Measurements from ENCODE around the gene COL27A1.

The COL27A1 gene

GRCh38 chr9:114250648-114251047 is 95.3 kb downstream of the COL27A1 start:
- TF ChIP-seq, protein P1, sequence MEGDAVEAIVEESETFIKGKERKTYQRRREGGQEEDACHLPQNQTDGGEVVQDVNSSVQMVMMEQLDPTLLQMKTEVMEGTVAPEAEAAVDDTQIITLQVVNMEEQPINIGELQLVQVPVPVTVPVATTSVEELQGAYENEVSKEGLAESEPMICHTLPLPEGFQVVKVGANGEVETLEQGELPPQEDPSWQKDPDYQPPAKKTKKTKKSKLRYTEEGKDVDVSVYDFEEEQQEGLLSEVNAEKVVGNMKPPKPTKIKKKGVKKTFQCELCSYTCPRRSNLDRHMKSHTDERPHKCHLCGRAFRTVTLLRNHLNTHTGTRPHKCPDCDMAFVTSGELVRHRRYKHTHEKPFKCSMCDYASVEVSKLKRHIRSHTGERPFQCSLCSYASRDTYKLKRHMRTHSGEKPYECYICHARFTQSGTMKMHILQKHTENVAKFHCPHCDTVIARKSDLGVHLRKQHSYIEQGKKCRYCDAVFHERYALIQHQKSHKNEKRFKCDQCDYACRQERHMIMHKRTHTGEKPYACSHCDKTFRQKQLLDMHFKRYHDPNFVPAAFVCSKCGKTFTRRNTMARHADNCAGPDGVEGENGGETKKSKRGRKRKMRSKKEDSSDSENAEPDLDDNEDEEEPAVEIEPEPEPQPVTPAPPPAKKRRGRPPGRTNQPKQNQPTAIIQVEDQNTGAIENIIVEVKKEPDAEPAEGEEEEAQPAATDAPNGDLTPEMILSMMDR (IDR thresholded peaks at IDR 0.05; ENCODE audit: control insufficient read depth, insufficient read depth, low read depth, low read length, missing control alignments) = no peak
- no peak overlapping the region for H3K4me3 ChIP-seq (ENCODE audit: control insufficient read depth, low read depth, low read length)
- no peak for DNase-seq (ENCODE audit: low read depth)

DNA sequence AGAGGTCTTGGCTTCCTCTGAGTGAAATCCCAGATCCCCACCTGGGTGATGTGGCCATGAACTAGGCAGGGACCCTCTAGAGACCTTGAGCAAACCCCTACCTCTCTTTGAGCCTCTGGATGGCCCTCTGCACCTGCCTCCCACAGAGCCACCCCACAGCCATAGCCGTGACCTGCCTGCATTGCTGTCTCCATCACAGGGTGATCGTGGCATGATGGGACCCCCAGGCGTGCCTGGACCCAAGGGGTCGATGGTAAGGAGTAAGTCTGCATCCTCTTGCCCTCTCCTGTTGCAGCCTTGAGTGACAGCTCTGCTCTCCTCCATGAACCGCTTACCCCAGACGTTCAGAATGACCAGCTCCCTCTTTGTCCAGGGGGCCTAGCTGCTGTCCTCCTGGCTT is 97.1 kb downstream of the COL27A1 start:
- no peak overlapping the region for H3K4me3 ChIP-seq (ENCODE audit: control insufficient read depth, low read depth, low read length)
- TF ChIP-seq, protein P1 (IDR thresholded peaks at IDR 0.05; ENCODE audit: control insufficient read depth, insufficient read depth, low read depth, low read length, missing control alignments) = no peak
- no peak for DNase-seq (ENCODE audit: low read depth)

DNA sequence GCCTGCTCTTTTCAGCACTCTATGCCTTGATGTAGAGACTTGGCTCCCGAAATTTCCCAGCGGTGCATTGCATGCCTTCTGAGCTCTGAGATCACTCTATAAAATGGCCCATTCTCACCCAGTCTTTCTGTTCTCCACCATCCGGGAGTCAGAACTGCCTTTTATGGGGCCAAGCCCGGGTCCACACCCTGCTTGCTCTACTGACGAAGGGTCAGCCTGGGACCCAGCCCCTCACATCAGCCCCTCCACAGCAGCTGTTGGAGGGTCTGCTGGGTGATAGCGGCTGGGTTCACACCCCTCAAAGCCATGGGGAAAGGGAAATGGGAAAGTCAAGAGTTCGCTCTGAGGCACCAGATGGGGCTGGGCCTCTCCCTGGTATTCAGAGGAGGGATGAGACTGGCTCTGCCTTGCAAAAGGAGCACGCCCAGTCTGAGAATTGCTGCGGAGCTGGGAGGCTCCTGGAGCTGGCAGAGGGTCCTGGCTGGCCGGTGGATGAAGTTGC is 101.5 kb downstream of the COL27A1 start:
- DNase-seq (ENCODE audit: low read depth) = no peak
- no peak overlapping the region for H3K4me3 ChIP-seq (ENCODE audit: control insufficient read depth, low read depth, low read length)
- TF ChIP-seq, protein P1 (IDR thresholded peaks at IDR 0.05; ENCODE audit: control insufficient read depth, insufficient read depth, low read depth, low read length, missing control alignments) = no peak

DNA sequence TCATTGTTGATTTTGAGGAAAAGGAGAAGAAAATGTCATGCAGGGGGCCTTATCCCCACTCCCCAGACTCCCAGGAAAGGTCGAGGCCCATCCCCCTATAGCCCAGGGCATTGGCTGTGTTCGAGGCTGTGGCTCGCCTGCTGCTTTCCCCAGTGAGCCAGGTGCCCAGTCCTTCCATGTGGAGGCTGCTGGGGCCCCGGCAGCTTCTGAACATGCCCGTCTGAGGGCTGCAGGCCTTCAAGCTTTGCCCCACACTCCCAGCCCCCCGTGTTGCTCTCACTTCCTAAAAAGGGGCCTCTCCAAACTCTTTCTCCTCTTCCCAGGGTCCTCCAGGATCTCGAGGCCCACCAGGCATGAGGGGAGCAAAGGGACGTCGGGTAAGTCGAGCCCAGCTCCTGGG is 102.9 kb downstream of the COL27A1 start:
- no peak overlapping the region for H3K4me3 ChIP-seq (ENCODE audit: control insufficient read depth, low read depth, low read length)
- TF ChIP-seq, protein P1 (IDR thresholded peaks at IDR 0.05; ENCODE audit: control insufficient read depth, insufficient read depth, low read depth, low read length, missing control alignments) = no peak
- no peak for DNase-seq (ENCODE audit: low read depth)

- no peak overlapping the region for H3K4me3 ChIP-seq (ENCODE audit: control insufficient read depth, low read depth, low read length)
- no peak for DNase-seq (ENCODE audit: low read depth)
Measured at GRCh38 chr9:114258866-114259797, 103.8 kb downstream of the COL27A1 start.

GRCh38 chr9:114259798-114260523 is 104.6 kb downstream of the COL27A1 start:
- DNase-seq (ENCODE audit: low read depth) = no peak
- H3K4me3 ChIP-seq (ENCODE audit: control insufficient read depth, low read depth, low read length) = no peak overlapping the region
- TF ChIP-seq, protein P1 (IDR thresholded peaks at IDR 0.05; ENCODE audit: control insufficient read depth, insufficient read depth, low read depth, low read length, missing control alignments) = no peak

More at GRCh38 chr9:114258866-114259797, 103.8 kb downstream of the COL27A1 start:
- TF ChIP-seq, protein P1 (IDR thresholded peaks at IDR 0.05; ENCODE audit: control insufficient read depth, insufficient read depth, low read depth, low read length, missing control alignments) = no peak
